NCI-H2196 treated with DMSO at 0.1 percent for 48 hours (cell line): ENCODE results near the gene VAPB.

Experiments
- DNase-seq: peaks from one replicate; lab custom pipeline; 2025; ENCODE audit not compliant: unreplicated experiment; lab: John Stamatoyannopoulos, UW

Gene VAPB

GRCh38 chr20:58377766-58378401 lies 11.1 kb upstream of the VAPB start:
- no peak for DNase-seq

DNA sequence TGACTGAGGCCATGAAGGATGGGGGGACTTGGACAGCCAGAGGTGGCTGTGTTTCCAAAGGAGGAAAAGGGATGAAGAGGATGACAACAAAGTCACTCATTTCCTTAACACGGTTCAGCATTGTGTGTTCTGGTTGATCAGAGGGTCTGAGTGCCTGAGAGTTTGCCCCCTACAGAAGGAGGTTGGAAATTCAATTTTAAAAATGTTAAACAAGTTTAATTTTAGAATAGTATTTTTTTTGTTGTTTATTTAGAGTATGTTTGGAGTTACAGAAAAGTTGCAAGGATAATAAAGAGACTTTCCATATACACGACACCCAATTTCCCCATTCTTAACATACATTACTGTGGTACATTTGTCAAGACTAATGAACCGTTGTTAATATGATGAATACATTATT lies 10.3 kb upstream of the VAPB start:
- no peak for DNase-seq

GRCh38 chr20:58381627-58382026 lies 7.4 kb upstream of the VAPB start:
- DNase-seq: no peak

GRCh38 chr20:58382096-58382495 lies 6.9 kb upstream of the VAPB start:
- no peak for DNase-seq

DNA sequence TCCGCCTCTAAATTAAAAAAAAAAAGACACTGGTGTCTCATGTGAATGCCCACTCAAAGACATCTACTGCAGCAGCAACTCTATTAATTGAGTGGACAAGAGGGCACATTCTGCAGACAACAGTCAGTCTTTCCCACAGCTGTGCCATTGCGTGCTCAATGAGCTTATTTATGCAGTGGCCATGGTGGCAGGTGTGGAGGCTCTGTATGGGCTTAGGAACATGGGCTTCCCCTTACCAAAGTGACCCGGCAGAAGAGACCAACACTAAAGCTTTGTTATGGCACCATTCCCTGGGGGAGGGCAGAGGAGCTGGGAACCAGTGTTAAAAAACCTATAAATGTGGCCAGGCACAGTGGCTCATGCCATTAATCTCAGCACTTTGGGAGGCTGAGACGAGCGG lies 4.2 kb upstream of the VAPB start:
- DNase-seq: no peak

- DNase-seq: no peak
These were observed 914 bp upstream of the VAPB start for GRCh38 chr20:58388028-58388601.

- DNase-seq: no peak
These were observed 417 bp downstream of the VAPB start for GRCh38 chr20:58389324-58389967.

DNA sequence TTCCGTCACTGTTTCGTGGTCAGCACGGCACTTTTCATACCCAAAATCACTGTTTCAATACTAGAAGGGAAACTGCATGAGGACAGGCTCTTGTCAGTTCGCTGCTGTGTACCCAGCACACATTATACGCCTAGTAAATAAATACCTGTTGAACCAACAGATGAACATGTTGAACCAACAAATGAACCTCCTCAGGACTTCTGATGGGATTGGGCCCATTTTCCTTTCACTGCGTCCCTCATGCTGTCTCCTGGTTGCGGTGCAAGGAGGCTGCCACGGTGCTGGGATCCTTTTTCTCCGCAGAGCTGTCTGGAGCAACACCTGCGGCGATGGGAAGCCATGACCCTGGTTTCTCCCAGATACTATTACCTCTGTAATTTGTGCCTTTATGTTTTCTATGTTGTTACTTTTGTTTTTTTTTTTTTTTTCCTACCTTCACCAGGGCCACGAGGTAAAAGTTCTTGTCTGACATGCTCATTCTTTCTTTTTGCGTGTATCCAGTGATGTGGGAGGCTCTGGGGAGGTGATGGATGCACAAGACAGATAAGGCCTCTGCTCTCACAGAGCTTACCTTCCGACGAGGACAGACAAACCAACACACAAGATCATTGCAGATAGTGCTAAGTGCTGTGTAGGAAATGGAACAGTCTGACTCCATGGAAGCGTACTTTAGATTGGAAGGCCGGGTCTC lies 1.1 kb downstream of the VAPB start:
- DNase-seq: no peak

- no peak for DNase-seq
These were observed 1.6 kb downstream of the VAPB start for GRCh38 chr20:58390659-58391035.

- DNase-seq: no peak
These were observed 3.3 kb downstream of the VAPB start for GRCh38 chr20:58392286-58392685.

DNA sequence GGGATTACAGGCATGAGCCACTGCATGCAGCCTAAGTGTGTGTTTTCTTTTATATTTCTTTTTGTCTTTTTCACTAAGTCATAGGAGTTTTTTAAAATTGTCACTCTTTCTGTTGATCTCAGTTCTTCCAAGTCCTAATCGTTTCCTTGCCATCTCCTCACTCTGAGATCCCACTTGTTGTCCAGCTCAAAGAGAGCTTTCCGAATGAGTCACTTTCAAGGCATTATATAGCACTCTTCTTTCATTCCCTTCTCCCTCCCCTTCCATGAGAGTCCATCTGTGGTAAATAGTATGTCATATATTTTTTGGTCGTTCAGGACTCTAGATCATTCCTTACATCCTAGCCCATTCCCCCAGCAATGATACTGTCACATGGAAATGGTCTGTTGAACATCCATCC lies 4.3 kb downstream of the VAPB start:
- no peak for DNase-seq

DNA sequence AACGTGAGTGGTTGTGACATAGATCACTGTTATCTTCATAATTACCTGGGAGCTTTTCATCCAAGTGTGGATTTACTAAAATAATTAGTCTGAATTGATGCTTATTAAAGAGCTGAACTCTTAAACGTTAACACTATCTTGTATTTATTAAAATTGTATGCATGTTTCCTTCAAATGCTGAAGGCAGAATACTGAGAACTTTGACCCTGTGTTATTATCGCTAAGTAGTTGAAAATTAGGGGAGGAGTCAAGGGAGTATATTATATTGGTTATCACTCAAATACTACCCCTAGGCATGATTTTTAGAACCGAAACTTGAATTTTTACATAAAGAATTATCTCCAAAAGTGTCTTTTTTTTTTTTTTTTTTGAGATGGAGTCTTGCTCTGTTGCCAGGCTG lies 5.8 kb downstream of the VAPB start:
- DNase-seq: no peak

- DNase-seq: no peak
These were observed 6.6 kb downstream of the VAPB start for GRCh38 chr20:58395604-58396003.

DNA sequence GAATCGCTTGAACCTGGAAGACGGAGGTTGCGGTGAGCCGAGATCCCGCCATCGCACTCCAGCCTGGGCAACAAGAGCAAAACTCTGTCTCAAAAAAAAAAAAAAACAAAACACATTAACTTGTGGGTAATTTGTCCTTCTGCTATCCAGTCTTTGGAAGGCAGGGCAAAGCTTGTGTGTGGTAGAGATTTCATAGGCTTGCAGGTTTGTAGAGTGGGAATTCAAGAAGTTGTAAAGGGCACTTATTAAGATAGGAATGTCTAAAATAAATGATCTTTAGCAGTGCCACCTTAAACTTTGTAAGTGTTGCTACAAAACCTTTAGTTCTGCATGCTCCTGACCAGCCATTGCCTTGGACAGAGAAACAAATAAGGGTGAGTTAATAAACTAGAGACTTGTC lies 8.4 kb downstream of the VAPB start:
- no peak for DNase-seq

- no peak for DNase-seq
These were observed 9.2 kb downstream of the VAPB start for GRCh38 chr20:58398254-58398653.

DNA sequence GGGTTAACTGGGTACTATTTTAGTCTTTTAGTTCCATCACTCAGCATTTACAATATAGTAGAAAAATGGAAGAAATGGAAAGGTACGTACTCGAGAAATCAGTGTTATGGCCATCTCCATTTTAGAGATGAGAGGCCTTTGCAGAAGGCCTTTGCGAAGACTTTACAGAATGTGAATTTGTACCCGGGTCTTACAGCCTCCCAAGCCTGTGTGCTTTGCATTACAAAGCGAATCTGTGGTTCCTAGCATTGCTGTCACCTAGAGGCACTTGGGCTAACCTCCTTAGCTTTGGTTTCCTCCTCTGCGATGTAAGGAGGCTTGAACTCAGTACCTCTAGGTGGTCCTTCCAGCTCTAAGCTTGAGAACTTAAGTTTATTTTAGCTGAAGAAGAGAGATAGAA lies 10.9 kb downstream of the VAPB start:
- no peak for DNase-seq

- DNase-seq: no peak
These were observed 12.1 kb downstream of the VAPB start for GRCh38 chr20:58401162-58401561.

DNA sequence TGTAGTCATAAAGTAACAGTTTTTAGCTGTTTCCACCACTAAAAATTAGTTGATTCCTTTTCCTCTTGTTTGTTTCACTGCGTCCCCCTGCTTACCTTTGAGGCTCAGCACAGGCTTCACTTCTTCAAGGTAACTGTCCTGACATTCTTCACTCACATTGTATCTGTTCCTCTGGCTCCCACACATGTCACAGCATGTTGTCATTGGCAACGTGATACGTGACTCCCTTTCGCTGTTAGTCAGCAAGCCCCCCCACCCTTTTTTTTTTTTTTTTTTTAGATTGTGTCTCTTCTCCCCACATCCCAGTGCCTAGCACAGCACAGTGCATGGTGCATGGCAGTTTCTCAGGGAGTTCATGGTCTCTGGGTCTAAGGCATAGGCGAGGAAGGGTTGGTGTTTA lies 13.3 kb downstream of the VAPB start:
- no peak for DNase-seq

DNA sequence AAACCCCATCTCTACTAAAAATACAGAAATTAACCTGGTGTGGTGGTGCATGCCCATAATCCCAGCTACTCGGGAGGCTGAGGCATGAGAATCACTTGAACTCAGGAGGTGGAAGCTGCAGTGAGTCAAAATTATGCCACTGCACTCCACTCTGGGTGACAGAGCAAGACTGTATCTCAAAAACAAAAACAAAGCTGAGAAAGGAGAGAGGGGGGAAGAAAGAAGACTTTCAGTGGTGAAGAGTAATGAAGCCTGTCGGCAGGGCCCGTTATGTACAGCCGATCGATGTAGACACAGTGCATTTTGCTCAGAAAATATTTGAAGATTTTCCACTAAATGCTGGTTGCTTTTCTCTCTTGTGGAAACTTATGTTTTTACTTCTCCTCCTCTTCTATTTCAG lies 13.8 kb downstream of the VAPB start:
- no peak for DNase-seq

GRCh38 chr20:58403272-58403671 lies 14.2 kb downstream of the VAPB start:
- DNase-seq: no peak

GRCh38 chr20:58405504-58406291 lies 16.7 kb downstream of the VAPB start:
- no peak for DNase-seq
